Femur (tissue), 1 donor: Measurements from ENCODE around the gene SART1.
A peak's percentile ranks its signal among the peaks of the same experiment; 100 is the strongest.
"Not testable (repeated sequence)": the region's sequence is repeated elsewhere in the genome, so short reads cannot be mapped to it uniquely, and the experiment has no call there.

Source experiments
- DNase-seq: peaks from one replicate; pipeline ENCODE4 v3.0.0-alpha.2; 2017

Gene SART1

GRCh38 chr11:66002648-66003225, 41.2 kb downstream of the SART1 start:
- peak; percentile 62 for DNase-seq

- no peak for DNase-seq
Measured at GRCh38 chr11:66003291-66003690, 41.8 kb downstream of the SART1 start.

GRCh38 chr11:66004186-66004585, 42.7 kb downstream of the SART1 start:
- DNase-seq: no peak

- DNase-seq: no peak
Measured at GRCh38 chr11:66006134-66006890, 44.8 kb downstream of the SART1 start.

GRCh38 chr11:66006891-66007176, 45.3 kb downstream of the SART1 start:
- no peak for DNase-seq

- no peak for DNase-seq
Measured at GRCh38 chr11:66007201-66007634, 45.7 kb downstream of the SART1 start.

GRCh38 chr11:66008095-66008467, 46.5 kb downstream of the SART1 start:
- no peak for DNase-seq

- no peak for DNase-seq
Measured at GRCh38 chr11:66008468-66009101, 47.1 kb downstream of the SART1 start.

GRCh38 chr11:66010036-66010435, 48.5 kb downstream of the SART1 start:
- DNase-seq: not testable (repeated sequence)

- DNase-seq: no peak
Measured at GRCh38 chr11:66011239-66011784, 49.8 kb downstream of the SART1 start.

- no peak for DNase-seq
Measured at GRCh38 chr11:66011785-66012303, 50.3 kb downstream of the SART1 start, which contains the start of gene CST6. Gene CST6 (plus strand): TSS chr11:66012008. CDS start chr11:66012045, 37 bp downstream.

GRCh38 chr11:66012371-66012945, 50.9 kb downstream of the SART1 start:
- no peak for DNase-seq

- no peak for DNase-seq
Measured at GRCh38 chr11:66012946-66013761, 51.6 kb downstream of the SART1 start.

- no peak for DNase-seq
Measured at GRCh38 chr11:66013762-66014100, 52.2 kb downstream of the SART1 start.

- no peak for DNase-seq
Measured at GRCh38 chr11:66014804-66015453, 53.4 kb downstream of the SART1 start.

- DNase-seq: no peak
Measured at GRCh38 chr11:66015454-66015881, 53.9 kb downstream of the SART1 start.

GRCh38 chr11:66015936-66016792, 54.6 kb downstream of the SART1 start:
- DNase-seq: no peak

GRCh38 chr11:66016793-66017177, 55.3 kb downstream of the SART1 start:
- DNase-seq: no peak

GRCh38 chr11:66017321-66017720, 55.8 kb downstream of the SART1 start:
- no peak for DNase-seq

- DNase-seq: no peak
Measured at GRCh38 chr11:66020212-66020611, 58.7 kb downstream of the SART1 start.
